ENCODE data around the gene CLCNKB.

Gene CLCNKB

DNA sequence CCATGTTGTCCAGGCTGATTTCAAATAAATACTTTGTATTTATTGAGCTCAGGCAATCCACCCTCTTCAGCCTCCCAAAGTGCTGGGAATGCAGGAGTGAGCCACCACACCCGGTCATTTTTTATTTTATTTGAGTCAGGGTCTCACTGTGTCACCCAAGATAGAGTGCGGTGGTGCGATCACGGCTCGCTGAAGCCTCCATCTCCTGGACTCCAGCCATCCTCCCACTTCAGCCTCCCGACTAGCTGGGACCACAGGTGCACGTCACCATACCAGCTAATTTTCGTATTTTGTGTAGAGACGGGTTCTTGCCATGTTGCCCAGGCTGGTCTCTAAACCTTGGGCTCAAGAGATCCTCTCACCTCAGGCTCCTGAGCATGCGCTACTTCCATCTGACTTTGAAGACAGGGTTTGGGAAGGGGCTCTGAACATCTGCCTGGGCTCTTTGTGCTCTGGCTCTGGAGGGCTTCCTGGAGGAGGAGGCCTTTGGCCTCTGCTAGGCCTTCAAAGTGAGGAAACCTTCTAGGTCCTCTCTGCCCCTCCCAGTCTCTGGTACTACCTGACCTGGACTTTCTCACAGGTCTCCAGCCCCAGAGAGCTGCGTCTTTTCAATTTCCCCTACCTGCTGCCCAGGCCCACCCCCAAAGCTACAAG lies 31.5 kb upstream of the CLCNKB start:
- no peak for TF ChIP-seq ZNF274 (IDR thresholded peaks at IDR 0.05; ENCODE audit: low read depth, low read length)
- H3K4me3 ChIP-seq (ENCODE audit: low read length), result no peak overlapping the region; the same call in 1 of the 2 replicates

DNA sequence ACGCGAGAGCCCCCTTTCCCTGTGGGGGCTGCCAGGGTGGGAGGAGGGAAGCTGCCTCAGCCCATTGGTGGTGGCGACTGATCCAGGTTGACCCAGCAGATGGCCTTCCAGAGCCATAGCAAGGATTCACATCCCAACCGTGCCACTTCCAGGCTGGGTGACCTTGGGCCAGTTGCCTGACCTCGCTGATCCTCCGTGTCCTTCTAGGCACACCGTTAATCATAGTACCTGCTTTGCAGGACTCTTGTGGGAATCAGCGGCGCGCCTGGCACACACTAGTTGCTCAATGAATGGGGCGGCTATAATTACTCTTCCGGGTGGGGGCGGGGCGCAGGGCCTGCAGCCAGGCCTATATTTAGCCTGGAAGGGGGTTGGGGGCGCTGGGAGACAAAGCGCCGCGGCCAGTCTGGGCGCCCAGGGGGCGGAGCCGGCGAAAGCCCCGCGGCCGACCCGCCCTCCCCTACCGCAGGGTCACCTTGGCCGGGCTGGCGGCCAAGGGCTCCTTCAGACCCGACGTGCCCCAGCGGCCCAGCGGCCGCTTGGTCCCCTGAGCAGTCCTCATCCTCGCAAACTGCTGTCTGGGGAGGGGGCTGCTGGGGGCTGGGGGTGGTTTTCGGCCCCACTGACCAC lies 30.9 kb upstream of the CLCNKB start:
- peak overlapping the region; percentile 0; the same call in 1 of the 2 replicates for H3K4me3 ChIP-seq (ENCODE audit: low read length)
- TF ChIP-seq ZNF274 (IDR thresholded peaks at IDR 0.05; ENCODE audit: low read depth, low read length), result no peak

DNA sequence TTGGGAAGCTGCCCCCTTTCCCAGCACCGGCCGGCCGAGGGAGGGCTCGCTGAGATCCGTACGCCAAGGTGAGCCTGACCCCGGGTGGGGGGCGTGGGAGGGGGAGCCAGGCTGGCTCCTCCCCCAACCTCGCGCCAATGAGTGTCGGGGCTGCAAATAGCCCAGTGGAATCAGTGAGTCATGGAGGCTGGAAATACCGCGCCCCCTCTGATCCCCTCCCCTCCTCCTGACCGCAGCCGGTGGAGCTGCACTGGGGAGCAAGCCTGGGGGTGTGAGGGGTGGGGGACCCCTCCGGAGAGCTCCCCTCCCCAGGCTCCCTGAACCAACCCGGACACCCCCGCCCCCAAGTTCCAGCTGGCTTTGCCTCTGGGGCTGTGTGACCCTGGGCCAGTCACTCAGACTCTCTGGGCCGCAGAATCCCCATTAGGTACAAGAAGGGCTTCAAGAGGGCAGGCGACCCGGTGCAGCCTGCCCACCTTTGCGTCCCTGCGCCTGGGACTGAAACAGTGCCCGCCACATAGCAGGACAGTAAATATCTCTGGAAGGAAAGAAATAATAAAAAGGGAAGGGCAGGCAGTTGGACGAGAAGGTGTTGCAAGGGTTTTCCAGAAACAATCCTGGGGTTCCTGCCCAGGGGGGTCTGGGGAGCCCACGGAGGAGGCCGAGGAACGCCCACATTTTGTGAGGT lies 30.2 kb upstream of the CLCNKB start:
- no peak for TF ChIP-seq ZNF274 (IDR thresholded peaks at IDR 0.05; ENCODE audit: low read depth, low read length)
- peak overlapping the region; percentile 0; the same call in 1 of the 2 replicates for H3K4me3 ChIP-seq (ENCODE audit: low read length)

DNA sequence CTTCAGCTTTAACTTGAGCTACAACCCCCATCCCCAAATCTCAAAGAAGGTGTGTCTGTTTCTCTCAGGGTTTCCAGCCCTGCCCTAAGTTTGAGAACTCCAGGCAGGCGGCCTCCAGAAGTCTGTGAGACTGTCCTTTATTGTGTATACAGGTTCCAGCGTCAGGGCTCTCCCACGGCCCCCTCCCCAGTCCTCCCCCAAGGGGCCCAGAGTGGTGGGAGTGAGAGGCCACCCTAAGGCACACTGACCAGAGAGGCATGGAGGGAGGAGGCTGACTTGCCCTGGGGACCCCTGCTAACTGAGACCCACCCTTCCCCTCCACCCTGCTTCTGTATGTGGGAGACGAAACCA lies 29.7 kb upstream of the CLCNKB start:
- TF ChIP-seq ZNF274 (IDR thresholded peaks at IDR 0.05; ENCODE audit: low read depth, low read length), result no peak
- H3K4me3 ChIP-seq (ENCODE audit: low read length), result no peak overlapping the region

DNA sequence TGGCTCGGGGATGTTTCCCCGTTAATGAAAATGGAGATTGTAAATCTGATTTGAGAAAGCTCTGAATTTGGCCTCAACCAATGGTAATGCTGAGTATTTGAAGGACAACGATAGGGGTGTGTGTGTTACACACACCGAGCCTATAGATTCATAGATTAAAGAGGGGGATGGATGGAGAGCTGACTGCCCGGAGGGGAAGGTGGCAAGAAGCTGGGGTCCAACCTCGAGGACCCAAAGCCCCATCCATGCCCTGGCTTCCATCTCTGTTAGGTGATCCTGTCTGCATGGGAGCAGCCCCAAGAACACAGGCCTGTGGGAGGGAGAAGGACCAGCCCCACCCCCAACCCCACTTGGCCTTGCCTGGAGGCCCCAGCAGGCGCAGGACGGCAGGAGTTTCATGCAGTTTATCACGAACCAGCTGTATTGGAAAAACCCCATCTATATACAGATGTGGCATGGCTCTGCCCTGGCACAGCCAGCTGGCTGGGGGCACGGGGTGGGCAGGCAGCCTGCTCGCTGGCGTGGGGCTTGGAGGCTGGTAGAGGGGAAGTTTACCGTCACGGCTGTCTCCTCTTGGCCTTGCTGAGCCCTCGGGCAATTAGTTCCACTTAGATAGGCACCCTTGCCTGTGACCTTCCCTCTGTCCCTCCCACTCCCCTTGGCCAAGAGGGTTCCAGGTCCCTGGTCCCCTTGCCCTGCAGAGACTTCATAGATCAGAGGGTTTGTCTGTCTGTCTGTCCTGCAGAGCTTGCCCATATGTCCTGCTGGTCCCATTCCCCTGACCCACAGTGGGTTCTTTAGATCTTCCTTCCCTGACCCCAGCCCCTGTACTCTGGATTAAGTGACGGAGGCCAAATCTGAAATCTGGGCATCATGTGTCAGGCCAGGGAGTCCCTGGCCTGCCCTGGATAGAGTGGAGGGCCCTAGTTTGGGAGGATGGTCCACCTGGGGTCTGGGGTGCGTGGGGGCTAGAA lies 28.8 kb upstream of the CLCNKB start:
- TF ChIP-seq ZNF274 (IDR thresholded peaks at IDR 0.05; ENCODE audit: low read depth, low read length), result no peak
- no peak overlapping the region for H3K4me3 ChIP-seq (ENCODE audit: low read length)

DNA sequence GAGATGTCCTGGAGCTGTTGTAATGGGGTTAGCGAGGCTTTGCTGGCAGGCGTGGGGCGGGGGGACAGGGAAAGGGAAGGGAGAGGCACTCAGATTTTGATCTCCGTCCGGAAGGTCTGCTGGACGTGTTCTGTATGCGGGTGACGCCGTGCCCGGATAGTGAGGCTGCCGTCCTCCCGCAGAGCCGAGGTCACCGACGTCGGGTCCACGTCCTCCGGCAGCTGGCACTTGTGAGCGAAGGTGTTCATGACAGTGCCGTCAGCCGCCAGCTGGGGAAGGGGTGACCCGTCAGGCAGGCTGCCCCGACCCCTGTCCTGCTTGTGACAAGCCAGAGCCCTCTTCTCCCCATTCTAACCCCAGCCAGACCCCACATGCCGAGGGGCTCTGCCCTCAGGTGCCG lies 28.1 kb upstream of the CLCNKB start:
- H3K4me3 ChIP-seq (ENCODE audit: low read length), result no peak overlapping the region
- TF ChIP-seq ZNF274 (IDR thresholded peaks at IDR 0.05; ENCODE audit: low read depth, low read length), result no peak

DNA sequence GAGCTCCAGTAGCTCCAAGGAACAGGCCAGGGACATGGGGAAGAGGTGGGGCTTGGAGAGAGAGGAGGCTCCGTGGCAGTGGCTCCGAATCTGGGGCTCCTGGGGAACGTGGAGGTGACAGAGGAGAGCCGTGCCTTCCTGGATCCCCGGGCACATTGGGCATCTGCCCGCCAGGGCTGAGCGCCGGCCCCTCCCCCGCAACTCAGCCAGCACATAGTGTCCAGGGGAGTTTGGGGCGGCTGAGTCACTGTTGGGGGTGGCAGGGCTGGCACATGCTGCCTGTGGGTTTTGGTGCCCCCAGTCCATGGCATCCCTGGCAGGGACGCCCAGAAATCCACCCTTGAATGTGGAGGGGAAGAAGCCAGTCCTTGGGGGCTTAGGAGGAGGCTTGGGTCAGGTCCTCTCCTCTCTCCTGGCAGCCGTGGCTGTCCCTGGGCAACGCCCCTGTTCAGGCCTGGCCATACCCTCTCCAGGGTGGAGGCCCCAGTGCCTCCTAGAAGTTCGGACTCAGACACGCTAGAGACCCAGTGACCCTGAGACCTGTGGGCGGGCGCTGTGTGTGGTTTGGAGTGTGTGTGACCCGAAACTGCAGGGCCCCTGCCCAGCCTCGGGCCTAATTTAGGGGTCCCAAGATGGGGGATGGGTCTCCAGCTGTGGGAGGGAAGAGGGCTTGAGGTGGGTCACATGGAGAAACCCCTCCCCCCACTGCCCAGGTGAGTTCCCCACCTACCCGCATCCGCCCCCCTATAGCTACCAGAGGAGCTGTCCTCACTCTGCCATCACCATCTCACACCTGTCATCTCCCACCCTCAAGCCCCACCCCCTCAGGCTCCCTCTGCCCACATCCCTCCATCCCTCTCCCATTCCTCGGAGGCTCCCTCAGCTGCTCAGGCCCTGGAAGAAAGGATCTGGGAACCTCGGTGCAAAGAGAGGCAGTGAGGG lies 27.4 kb upstream of the CLCNKB start:
- no peak for TF ChIP-seq ZNF274 (IDR thresholded peaks at IDR 0.05; ENCODE audit: low read depth, low read length)
- H3K4me3 ChIP-seq (ENCODE audit: low read length), result no peak overlapping the region

DNA sequence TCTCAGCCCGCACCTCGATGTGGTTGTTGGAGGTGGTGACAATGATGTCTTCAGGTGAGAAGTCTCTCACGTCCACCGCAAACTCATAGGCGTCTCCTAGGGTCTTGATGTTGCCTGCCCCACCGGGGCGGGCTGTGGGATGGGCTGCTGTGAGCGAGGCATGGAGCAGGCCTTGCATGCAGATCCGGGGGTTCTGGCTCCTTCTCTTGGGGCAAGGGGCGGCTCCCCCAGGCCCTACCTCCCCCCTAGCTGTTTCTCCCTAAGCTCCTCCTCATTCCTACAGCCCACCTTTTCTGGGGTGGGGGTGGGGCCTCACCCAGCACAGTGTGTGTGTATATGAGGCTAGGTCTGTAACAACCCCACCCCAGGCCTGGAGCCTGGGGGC lies 26.5 kb upstream of the CLCNKB start:
- H3K4me3 ChIP-seq (ENCODE audit: low read length), result no peak overlapping the region

DNA sequence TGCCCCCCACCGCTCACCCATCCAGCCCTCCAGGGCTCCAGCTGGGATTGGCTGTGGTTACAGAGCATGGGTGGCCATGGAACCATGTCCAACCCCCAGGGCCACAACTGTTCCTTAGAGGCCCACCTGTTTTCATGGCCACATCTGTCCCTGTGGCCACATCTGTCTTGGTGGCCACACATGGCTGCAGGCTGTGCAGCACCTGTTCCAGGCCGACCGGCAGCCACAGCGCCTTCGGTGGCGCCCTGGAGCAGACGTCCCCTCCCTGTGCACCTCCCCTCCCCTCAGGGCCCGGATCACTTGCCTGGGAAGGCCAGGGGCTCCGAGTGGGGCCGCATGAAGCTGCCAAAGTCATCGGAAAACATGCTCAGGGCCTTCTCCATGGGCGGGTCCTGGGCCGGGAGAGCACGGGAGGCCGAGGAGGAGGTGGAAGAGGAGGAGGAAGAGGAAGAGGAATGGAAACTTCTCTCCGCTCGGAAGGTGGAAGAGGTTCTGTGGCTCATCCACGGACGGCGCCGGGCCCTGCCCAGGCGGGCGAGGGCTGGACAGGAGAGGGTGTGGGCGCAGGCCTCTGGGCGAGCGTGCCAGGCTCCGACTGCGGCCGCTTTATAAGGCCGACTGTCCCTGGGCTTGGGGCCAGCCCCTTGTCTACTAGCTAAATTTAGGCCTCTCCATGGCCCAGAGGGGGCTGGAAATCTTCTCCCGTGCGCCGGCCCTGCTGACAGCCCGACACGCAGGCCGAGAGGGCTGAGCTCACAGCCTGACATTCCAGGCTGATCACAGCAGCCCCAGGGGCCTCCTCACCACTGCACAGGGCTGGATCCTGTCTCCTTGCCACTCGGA lies 25.9 kb upstream of the CLCNKB start, which contains the start of gene HSPB7:
TSS of gene HSPB7 (minus strand) at position 583 of the 843 bp plus-strand sequence. CDS start at position 503, 80 bp downstream.
- no peak for TF ChIP-seq ZNF274 (IDR thresholded peaks at IDR 0.05; ENCODE audit: low read depth, low read length)
- H3K4me3 ChIP-seq (ENCODE audit: low read length), result no peak within 1 kb of the TSS

More for the DNA sequence above, 26.5 kb upstream of the CLCNKB start:
- no peak for TF ChIP-seq ZNF274 (IDR thresholded peaks at IDR 0.05; ENCODE audit: low read depth, low read length)

DNA sequence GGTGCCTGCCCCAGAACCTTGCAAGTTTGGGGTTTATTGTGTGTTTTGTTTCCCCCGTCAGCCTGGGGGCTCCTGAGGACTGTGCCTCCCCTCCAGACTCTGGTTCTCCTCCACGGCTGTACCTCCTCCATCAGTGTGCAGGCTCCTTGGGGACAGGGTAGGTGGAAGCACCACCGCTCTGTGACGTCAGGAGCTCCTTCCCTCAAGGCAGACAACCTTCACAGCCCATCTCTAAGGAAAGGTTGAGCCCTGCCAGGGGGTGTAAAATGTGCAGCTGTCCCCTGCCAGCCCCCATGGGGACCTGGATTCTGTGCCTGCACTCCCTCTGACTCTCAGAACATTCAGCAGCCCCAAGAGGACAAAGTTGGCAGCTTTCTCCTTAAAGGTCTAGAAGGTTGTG lies 25.3 kb upstream of the CLCNKB start:
- TF ChIP-seq ZNF274 (IDR thresholded peaks at IDR 0.05; ENCODE audit: low read depth, low read length), result no peak
- no peak overlapping the region for H3K4me3 ChIP-seq (ENCODE audit: low read length)

DNA sequence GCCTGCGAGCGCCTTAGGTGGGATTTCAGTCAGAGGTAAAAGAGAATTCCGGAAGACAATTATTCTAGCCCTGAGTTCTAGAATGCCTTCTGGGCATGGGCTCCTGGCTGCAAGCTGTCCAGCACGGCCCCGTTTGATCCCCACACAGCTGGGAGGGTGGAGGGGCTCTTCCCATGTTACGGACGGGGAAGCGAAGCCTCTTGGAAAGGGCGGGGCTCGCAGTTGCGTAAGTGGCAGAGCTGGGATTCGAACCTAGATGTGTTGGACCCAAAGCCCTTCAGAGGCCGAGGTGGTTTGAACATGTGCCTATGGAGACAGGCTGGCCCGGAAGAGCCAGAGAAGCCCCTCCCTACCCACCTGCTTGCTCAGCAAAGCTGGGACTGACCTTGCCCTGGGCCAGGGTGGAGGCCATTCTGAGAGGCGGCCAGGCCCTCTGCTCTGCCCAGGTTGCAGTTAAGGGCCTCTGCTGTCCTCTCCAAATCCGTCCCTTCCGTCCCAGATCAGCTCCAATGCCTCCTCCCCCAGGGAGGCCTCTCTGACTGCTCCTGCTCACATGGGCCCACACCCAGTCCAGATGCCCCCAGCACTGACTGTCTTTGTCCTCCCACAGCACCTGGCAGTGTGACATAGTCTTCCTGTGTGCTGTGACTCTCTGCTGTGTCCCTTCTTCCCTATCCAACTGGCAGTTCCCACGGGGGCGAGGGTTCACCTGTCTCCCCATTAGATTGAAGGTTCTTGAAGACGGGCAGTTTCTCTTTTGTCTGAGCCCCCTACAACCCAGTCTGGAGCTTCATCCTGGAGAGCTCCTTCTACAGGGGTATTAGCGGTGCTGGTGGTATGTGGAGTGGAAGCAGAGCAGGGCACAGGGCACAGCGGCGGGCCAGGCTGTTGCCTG lies 24.6 kb upstream of the CLCNKB start:
- no peak overlapping the region for H3K4me3 ChIP-seq (ENCODE audit: low read length)
- TF ChIP-seq ZNF274 (IDR thresholded peaks at IDR 0.05; ENCODE audit: low read depth, low read length), result no peak
